Fibroblast of the aortic adventitia (primary cell): ENCODE measurements around the gene RNF31. TPM values are rescaled to one million over a fixed set of nuclear protein-coding genes. Genes with fewer than 3 reads are reported as not detected.
"Not testable (repeated sequence)": the region's sequence is repeated elsewhere in the genome, so short reads cannot be mapped to it uniquely, and the experiment has no call there.

Experiments
- DNase-seq: peaks from one replicate; pipeline ENCODE4 v3.0.0-alpha.2; 2010; ENCODE audit warnings: low read depth
- H3K4me3 ChIP-seq: 2 replicates; pipeline ENCODE4 v1.5.1; 2011; ENCODE audit warnings: low read depth, mild to moderate bottlenecking, control low read depth, low read length, moderate library complexity
- total RNA-seq: library from RNA; depleted of rRNA; stranded (reverse); fragments of >200 nt; gene quantifications from 2 replicates; pipeline ENCODE4 v1.2.3, GENCODE V29; 2012; ENCODE audit warnings: low replicate concordance
- TF ChIP-seq, protein P1 (sequence below): IDR thresholded peaks from 2 replicates; pipeline ENCODE4 v1.5.1; 2011; ENCODE audit warnings: mild to moderate bottlenecking, low read length, control low read depth, inconsistent platforms; ENCODE audit not compliant: insufficient read depth

Gene RNF31
- total RNA-seq, 1 donor = 51.1 TPM

- H3K4me3 ChIP-seq = peak overlapping the region; percentile 91
- peak; percentile 29 for DNase-seq
- TF ChIP-seq, protein P1, sequence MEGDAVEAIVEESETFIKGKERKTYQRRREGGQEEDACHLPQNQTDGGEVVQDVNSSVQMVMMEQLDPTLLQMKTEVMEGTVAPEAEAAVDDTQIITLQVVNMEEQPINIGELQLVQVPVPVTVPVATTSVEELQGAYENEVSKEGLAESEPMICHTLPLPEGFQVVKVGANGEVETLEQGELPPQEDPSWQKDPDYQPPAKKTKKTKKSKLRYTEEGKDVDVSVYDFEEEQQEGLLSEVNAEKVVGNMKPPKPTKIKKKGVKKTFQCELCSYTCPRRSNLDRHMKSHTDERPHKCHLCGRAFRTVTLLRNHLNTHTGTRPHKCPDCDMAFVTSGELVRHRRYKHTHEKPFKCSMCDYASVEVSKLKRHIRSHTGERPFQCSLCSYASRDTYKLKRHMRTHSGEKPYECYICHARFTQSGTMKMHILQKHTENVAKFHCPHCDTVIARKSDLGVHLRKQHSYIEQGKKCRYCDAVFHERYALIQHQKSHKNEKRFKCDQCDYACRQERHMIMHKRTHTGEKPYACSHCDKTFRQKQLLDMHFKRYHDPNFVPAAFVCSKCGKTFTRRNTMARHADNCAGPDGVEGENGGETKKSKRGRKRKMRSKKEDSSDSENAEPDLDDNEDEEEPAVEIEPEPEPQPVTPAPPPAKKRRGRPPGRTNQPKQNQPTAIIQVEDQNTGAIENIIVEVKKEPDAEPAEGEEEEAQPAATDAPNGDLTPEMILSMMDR = no peak
Observed at GRCh38 chr14:24196071-24197055, 49.1 kb downstream of the RNF31 start.

GRCh38 chr14:24197056-24197450, 49.8 kb downstream of the RNF31 start:
- DNase-seq = no peak
- H3K4me3 ChIP-seq = no peak overlapping the region
- TF ChIP-seq, protein P1 = no peak

GRCh38 chr14:24198814-24199524, 51.7 kb downstream of the RNF31 start:
- TF ChIP-seq, protein P1 = no peak
- no peak for DNase-seq
- H3K4me3 ChIP-seq = no peak overlapping the region

DNA sequence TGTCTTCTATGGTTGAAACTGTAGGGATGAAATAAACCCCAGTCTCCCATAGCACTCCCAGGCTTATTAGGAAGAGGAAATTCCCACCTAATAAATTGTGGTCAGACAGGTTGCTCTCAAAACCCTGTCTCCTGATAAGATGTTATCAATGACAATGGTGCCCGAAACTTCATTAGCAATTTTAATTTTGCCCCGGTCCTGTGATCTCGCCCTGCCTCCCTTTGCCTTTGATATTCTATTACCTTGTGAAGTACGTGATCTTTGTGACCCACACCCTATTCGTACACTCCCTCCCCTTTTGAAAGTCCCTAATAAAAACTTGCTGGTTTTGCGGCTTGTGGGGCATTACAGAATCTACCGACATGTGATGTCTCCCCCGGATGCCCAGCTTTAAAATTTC, 55.2 kb downstream of the RNF31 start:
- DNase-seq, H3K4me3 ChIP-seq: not testable (repeated sequence)

GRCh38 chr14:24203249-24203886, 56.1 kb downstream of the RNF31 start:
- not testable (repeated sequence) for H3K4me3 ChIP-seq, DNase-seq

- H3K4me3 ChIP-seq = no peak overlapping the region
- TF ChIP-seq, protein P1 = no peak
- DNase-seq = no peak
Observed at GRCh38 chr14:24204163-24205146, 57.2 kb downstream of the RNF31 start.
